Osteocyte (in vitro differentiated cells): ENCODE data around the gene SUMO1. TPM values are rescaled to one million over a fixed set of nuclear protein-coding genes. Genes with fewer than 3 reads are reported as not detected.

Experiments used
- DNase-seq: peaks from one replicate; pipeline ENCODE4 v3.0.0; 2021; ENCODE audit warnings: mixed read lengths; ENCODE audit not compliant: unreplicated experiment; ENCODE audit errors: extremely low spot score
- H3K27ac Mint-ChIP-seq: one replicate; pipeline ENCODE4 v1.8.0; 2021; ENCODE audit warnings: mild to moderate bottlenecking, mixed read lengths; ENCODE audit not compliant: unreplicated experiment
- H3K27me3 Mint-ChIP-seq: one replicate; pipeline ENCODE4 v1.8.0; 2021; ENCODE audit warnings: mixed read lengths; ENCODE audit not compliant: unreplicated experiment
- H3K36me3 Mint-ChIP-seq: one replicate; pipeline ENCODE4 v1.8.0; 2021; ENCODE audit warnings: mixed read lengths; ENCODE audit not compliant: unreplicated experiment
- H3K4me1 Mint-ChIP-seq: one replicate; pipeline ENCODE4 v1.8.0; 2021; ENCODE audit warnings: mixed read lengths; ENCODE audit not compliant: unreplicated experiment
- H3K4me3 Mint-ChIP-seq: one replicate; pipeline ENCODE4 v1.8.0; 2021; ENCODE audit warnings: mild to moderate bottlenecking, moderate library complexity, mixed read lengths; ENCODE audit not compliant: unreplicated experiment
- H3K9me3 Mint-ChIP-seq: one replicate; pipeline ENCODE4 v1.8.0; 2021; ENCODE audit warnings: mixed read lengths; ENCODE audit not compliant: unreplicated experiment
- total RNA-seq: library from RNA; stranded (reverse); gene quantifications from 2 replicates; pipeline ENCODE4 v1.2.1, GENCODE V29; 2021
- TF ChIP-seq, protein P1 (sequence below): fragments of 200-600 bp; sonication (generic); IDR thresholded peaks from 2 replicates; pipeline ENCODE4 v1.5.0; 2021; ENCODE audit warnings: antibody characterized with exemption, mild to moderate bottlenecking, moderate library complexity

SUMO1 gene
- total RNA-seq, 1 donor from 2014 or later, result 94.7 TPM

DNA sequence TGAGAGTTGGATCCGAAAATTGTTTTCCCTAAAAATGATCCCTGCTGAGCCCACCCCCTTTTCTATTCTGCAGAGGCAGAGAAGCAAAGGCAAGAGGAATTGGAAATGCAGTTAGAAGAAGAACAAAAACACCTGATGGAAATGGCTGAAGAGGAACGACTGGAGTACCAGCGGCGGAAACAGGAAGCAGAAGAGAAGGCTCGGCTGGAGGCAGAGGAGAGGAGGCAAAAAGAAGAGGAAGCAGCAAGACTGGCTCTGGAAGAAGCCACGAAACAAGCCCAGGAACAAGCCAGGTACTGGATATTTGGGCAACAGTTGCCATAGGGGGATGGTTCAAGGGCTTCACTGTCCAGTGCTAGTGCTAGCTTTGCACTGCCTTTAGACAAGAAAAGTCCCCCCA, 41.7 kb downstream of the SUMO1 start:
- H3K4me1 Mint-ChIP-seq, result peaks cover 13% of the 10 kb centered on the region
- TF ChIP-seq, protein P1, sequence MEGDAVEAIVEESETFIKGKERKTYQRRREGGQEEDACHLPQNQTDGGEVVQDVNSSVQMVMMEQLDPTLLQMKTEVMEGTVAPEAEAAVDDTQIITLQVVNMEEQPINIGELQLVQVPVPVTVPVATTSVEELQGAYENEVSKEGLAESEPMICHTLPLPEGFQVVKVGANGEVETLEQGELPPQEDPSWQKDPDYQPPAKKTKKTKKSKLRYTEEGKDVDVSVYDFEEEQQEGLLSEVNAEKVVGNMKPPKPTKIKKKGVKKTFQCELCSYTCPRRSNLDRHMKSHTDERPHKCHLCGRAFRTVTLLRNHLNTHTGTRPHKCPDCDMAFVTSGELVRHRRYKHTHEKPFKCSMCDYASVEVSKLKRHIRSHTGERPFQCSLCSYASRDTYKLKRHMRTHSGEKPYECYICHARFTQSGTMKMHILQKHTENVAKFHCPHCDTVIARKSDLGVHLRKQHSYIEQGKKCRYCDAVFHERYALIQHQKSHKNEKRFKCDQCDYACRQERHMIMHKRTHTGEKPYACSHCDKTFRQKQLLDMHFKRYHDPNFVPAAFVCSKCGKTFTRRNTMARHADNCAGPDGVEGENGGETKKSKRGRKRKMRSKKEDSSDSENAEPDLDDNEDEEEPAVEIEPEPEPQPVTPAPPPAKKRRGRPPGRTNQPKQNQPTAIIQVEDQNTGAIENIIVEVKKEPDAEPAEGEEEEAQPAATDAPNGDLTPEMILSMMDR, result no peak
- no peaks in the 10 kb centered on the region for H3K9me3 Mint-ChIP-seq
- no peak overlapping the region for H3K4me3 Mint-ChIP-seq
- peaks cover 2% of the 10 kb centered on the region for H3K36me3 Mint-ChIP-seq
- no peak overlapping the region for H3K27ac Mint-ChIP-seq
- H3K27me3 Mint-ChIP-seq, result peaks cover 5% of the 10 kb centered on the region
- DNase-seq, result no peak

DNA sequence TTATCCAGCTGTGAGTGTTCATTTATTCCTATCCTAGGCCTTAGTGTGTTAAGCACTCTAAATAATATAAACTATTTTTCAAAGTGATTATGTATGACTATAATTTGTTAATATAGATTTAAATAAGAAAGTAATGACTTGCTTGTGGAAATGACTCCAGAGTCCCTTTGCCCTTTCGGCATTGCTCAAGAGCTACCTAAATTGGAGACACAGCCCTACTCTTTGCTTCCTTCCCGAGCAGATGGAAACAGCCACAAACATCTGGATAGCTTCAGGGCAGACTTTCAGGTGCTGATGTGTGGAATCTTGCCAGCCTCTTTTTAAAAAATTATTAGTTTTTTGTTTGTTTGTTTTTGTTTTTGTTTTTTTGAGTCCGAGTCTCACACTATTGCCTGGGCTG, 44.0 kb downstream of the SUMO1 start:
- TF ChIP-seq, protein P1, result no peak
- H3K4me1 Mint-ChIP-seq, result peaks cover 13% of the 10 kb centered on the region
- H3K4me3 Mint-ChIP-seq, result no peak overlapping the region

DNA sequence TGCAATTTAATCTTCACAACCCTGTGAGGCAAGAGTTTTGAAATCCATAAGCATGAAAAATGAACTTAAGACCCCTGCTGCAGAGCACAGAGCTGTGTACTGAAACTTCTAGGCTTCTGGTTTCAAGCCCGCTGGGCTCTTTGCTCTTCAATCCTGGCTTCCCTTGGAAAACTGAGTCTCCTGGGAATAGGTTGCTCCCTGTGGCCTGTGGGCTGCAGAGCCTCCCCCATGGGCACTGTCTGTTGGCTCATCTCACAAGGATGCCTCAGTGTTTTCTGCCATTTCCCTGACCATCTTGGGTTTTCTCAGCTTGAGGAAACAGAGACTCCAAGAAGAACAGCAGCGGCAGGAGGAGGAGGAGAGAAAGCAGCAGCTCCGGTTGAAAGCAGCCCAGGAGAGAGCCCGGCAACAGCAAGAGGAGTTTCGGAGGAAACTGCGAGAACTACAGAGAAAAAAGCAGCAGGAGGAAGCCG, 44.5 kb downstream of the SUMO1 start:
- Mint-ChIP-seq H3K9me3 (no peaks in the 10 kb centered on the region), H3K4me3 (no peak overlapping the region), H3K4me1 (peaks cover 13% of the 10 kb centered on the region), H3K27me3 (peaks cover 2% of the 10 kb centered on the region), H3K36me3 (no peaks in the 10 kb centered on the region), H3K27ac (no peak overlapping the region)
- no peak for DNase-seq
- TF ChIP-seq, protein P1, result no peak

More for the DNA sequence above, 44.0 kb downstream of the SUMO1 start:
- no peak overlapping the region for H3K27ac Mint-ChIP-seq
- peaks cover 2% of the 10 kb centered on the region for H3K27me3 Mint-ChIP-seq
- no peak for DNase-seq
- no peaks in the 10 kb centered on the region for H3K36me3 Mint-ChIP-seq
- H3K9me3 Mint-ChIP-seq, result no peaks in the 10 kb centered on the region

DNA sequence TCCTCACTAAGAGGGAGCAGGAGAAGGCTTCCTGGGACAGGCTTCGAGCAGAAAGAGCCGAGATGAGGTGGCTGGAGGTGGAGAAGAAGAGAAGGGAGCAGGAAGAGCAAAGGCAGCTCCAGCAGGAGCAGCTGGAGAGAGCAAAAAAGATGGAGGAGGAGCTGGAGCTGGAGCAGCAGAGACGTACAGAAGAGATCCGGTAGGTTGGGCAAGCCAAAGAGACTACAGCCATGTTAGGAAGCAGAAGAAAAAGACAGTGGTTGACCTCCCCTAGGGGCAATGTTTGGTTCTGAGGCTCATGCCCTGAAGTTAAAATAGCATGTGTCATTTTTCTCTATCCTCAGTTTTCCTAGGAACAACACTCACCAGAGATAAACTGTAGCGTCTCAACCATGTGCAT, 45.1 kb downstream of the SUMO1 start:
- Mint-ChIP-seq H3K36me3 (no peaks in the 10 kb centered on the region), H3K9me3 (no peaks in the 10 kb centered on the region), H3K4me3 (no peak overlapping the region), H3K27ac (no peak overlapping the region), H3K4me1 (peaks cover 13% of the 10 kb centered on the region), H3K27me3 (peaks cover 2% of the 10 kb centered on the region)
- DNase-seq, result no peak
- TF ChIP-seq, protein P1, result no peak

DNA sequence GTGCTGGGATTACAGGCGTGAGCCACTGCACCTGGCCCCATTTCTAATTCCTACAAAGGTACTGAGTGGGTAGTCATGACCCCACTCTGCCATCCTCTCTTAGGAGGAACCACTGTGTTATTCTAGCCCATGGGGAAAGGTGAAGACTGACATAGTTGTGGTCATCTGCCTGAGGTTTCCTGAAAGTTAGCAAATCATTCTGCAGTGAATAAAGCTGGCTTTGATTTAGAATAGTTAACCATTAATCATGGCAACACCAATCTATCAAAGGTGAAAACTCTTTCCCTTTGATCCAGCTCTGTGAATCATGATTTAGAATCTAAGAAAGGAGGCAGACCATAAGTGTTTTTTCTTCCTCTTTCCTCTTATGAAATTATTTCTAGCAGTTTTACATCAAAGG, 50.8 kb downstream of the SUMO1 start:
- H3K4me1 Mint-ChIP-seq, result peaks cover 22% of the 10 kb centered on the region
- H3K27ac Mint-ChIP-seq, result no peak overlapping the region
- H3K36me3 Mint-ChIP-seq, result no peaks in the 10 kb centered on the region
- DNase-seq, result no peak
- no peak overlapping the region for H3K4me3 Mint-ChIP-seq
- H3K9me3 Mint-ChIP-seq, result no peaks in the 10 kb centered on the region
- TF ChIP-seq, protein P1, result no peak
- H3K27me3 Mint-ChIP-seq, result no peaks in the 10 kb centered on the region
